MCF 10A (cell line): ENCODE measurements around the gene LPCAT3. TPM values are rescaled to one million over a fixed set of nuclear protein-coding genes. Genes with fewer than 3 reads are reported as not detected.

ENCODE experiments used
- BruUV-seq: library from RNA; stranded (reverse); fragments of 400-500 nt; replicated peaks from 2 replicates; lab custom pipeline; 2021; lab: Mats Ljungman, UMichigan
- CTCF ChIA-PET: fragments of 300-600 bp; sonication (Branson Sonifier 250); formaldehyde crosslinking; extraction: SDS; loops from one replicate; lab custom pipeline; 2021; ENCODE audit warnings: antibody characterized with exemption, inconsistent platforms; lab: Yijun Ruan, JAX
- POLR2A ChIA-PET: fragments of 300-600, 350-650 bp; sonication (Branson Sonifier 250); formaldehyde crosslinking; extraction: SDS; loops from one replicate; lab custom pipeline; 2020; ENCODE audit warnings: antibody characterized with exemption, inconsistent platforms; lab: Yijun Ruan, JAX
- DNase-seq: peaks from one replicate; pipeline ENCODE4 v3.0.0-alpha.2; 2018; ENCODE audit not compliant: unreplicated experiment
- H3K27ac Mint-ChIP-seq: one replicate; pipeline ENCODE4 v1.8.0; 2022; ENCODE audit warnings: mild to moderate bottlenecking, low read depth, mixed read lengths; ENCODE audit not compliant: unreplicated experiment
- H3K27me3 Mint-ChIP-seq: one replicate; pipeline ENCODE4 v1.8.0; 2022; ENCODE audit warnings: mixed read lengths; ENCODE audit not compliant: insufficient read depth, unreplicated experiment
- H3K36me3 Mint-ChIP-seq: one replicate; pipeline ENCODE4 v1.8.0; 2022; ENCODE audit warnings: mild to moderate bottlenecking, moderate library complexity, mixed read lengths; ENCODE audit not compliant: insufficient read depth, unreplicated experiment
- H3K4me1 Mint-ChIP-seq: one replicate; pipeline ENCODE4 v1.8.0; 2022; ENCODE audit warnings: mixed read lengths; ENCODE audit not compliant: insufficient read depth, unreplicated experiment
- H3K4me3 Mint-ChIP-seq: one replicate; pipeline ENCODE4 v1.8.0; 2022; ENCODE audit warnings: mild to moderate bottlenecking, moderate library complexity, mixed read lengths; ENCODE audit not compliant: unreplicated experiment
- H3K9me3 Mint-ChIP-seq: one replicate; pipeline ENCODE4 v1.8.0; 2022; ENCODE audit warnings: mixed read lengths; ENCODE audit not compliant: unreplicated experiment
- CTCF ChIP-seq: fragments of 200-600 bp; IDR thresholded peaks from one replicate; pipeline ENCODE4 v1.8.0; 2022; ENCODE audit warnings: antibody characterized with exemption, mild to moderate bottlenecking; ENCODE audit not compliant: unreplicated experiment
- intact Hi-C: fragments of 100-400 bp; cut with micrococcal nuclease; formaldehyde crosslinking; loops from 2 replicates; pipeline ENCODE4 v1.14.1; 2022
- total RNA-seq: library from RNA; stranded (reverse); gene quantifications from 2 replicates; pipeline ENCODE4 v1.2.3, GENCODE V29; 2022

Gene LPCAT3
- total RNA-seq, 1 experiment from 2014 or later, result 14.4 TPM

- Mint-ChIP-seq H3K4me1 (peaks cover 66% of the 10 kb centered on the region), H3K4me3 (peak overlapping the region; percentile 91), H3K36me3 (peaks cover 39% of the 10 kb centered on the region), H3K9me3 (no peaks in the 10 kb centered on the region), H3K27me3 (no peaks in the 10 kb centered on the region), H3K27ac (peak overlapping the region; percentile 86)
- ChIA-PET POLR2A (interaction anchor here (0.8 to 7.8 kb wide), 10 partner anchors 8 to 177 kb away, joined by 3 to 167 read pairs (median 6); partner anchors contain the start of genes C12orf57, LRRC23, MLF2 and RNU7-1), CTCF (interaction anchor here (0.6 to 1.6 kb wide), 7 partner anchors 8 to 733 kb away, joined by 3 to 11 read pairs (median 3); partner anchors contain the start of genes C12orf57 and RNU7-1)
- intact Hi-C loops, result no loop called here
- no TSS peak for BruUV-seq
- TF ChIP-seq CTCF, result no peak
- DNase-seq, result no peak
Measured at GRCh38 chr12:6929466-6930452, 88.5 kb downstream of the LPCAT3 start.

- TF ChIP-seq CTCF, result no peak
- CTCF ChIA-PET, result interaction anchor here (0.6 to 1.5 kb wide), 7 partner anchors 9 to 733 kb away, joined by 3 to 11 read pairs (median 3); partner anchors contain the start of genes C12orf57 and RNU7-1
- DNase-seq, result no peak
- Mint-ChIP-seq H3K27ac (peak overlapping the region; percentile 86), H3K36me3 (peaks cover 30% of the 10 kb centered on the region), H3K4me1 (peaks cover 70% of the 10 kb centered on the region), H3K4me3 (peak overlapping the region; percentile 91), H3K27me3 (no peaks in the 10 kb centered on the region), H3K9me3 (no peaks in the 10 kb centered on the region)
- POLR2A ChIA-PET, result interaction anchor here (0.7 to 7.8 kb wide), 12 partner anchors 9 to 180 kb away, joined by 3 to 167 read pairs (median 5); partner anchors contain the start of genes C12orf57, C1RL, LPCAT3 and LRRC23
- intact Hi-C loops, result no loop called here
- no TSS peak for BruUV-seq
Measured at GRCh38 chr12:6928703-6929407, 89.4 kb downstream of the LPCAT3 start.

- CTCF ChIA-PET, result interaction anchor here (1.2 to 1.5 kb wide), 2 partner anchors 10 to 11 kb away, joined by 6 to 11 read pairs; no protein-coding TSS in a partner anchor
- Mint-ChIP-seq H3K4me3 (peak overlapping the region; percentile 91), H3K27ac (peak overlapping the region; percentile 92), H3K9me3 (no peaks in the 10 kb centered on the region), H3K36me3 (peaks cover 27% of the 10 kb centered on the region), H3K27me3 (no peaks in the 10 kb centered on the region), H3K4me1 (peaks cover 74% of the 10 kb centered on the region)
- TF ChIP-seq CTCF, result no peak
- DNase-seq, result no peak
- no TSS peak for BruUV-seq
- POLR2A ChIA-PET, result interaction anchor here (0.6 to 7.8 kb wide), 12 partner anchors 10 to 181 kb away, joined by 3 to 167 read pairs (median 5); partner anchors contain the start of genes C12orf57, C1RL, CDCA3 and LPCAT3
- intact Hi-C loops, result no loop called here
Measured at GRCh38 chr12:6928022-6928702, 90.1 kb downstream of the LPCAT3 start.
